Activated naive CD4-positive, alpha-beta T cell treated with anti-CD3 and anti-CD28 coated beads, Interleukin-2, amount 10 ng/mL, durations not matched to agents 7 days and 5 days (primary cell): ENCODE measurements around the gene FNDC7.
"Not testable (repeated sequence)": the region's sequence is repeated elsewhere in the genome, so short reads cannot be mapped to it uniquely, and the experiment has no call there.

ENCODE experiments used
- CTCF ChIA-PET: fragments of 350-600 bp; sonication (Branson Sonifier 250); formaldehyde crosslinking; loops from one replicate; lab custom pipeline; 2021; ENCODE audit warnings: antibody characterized with exemption; lab: Charles Lee
- DNase-seq: peaks from one replicate; pipeline ENCODE4 v3.0.0-alpha.2; 2020
- H3K27ac Mint-ChIP-seq: one replicate; pipeline ENCODE4 v1.8.0; 2021; ENCODE audit warnings: mild to moderate bottlenecking, moderate library complexity, mixed read lengths
- H3K27me3 Mint-ChIP-seq: one replicate; pipeline ENCODE4 v1.8.0; 2021; ENCODE audit warnings: mild to moderate bottlenecking, mixed read lengths
- H3K36me3 Mint-ChIP-seq: one replicate; pipeline ENCODE4 v1.8.0; 2021; ENCODE audit warnings: mixed read lengths
- H3K4me1 Mint-ChIP-seq: one replicate; pipeline ENCODE4 v1.8.0; 2021; ENCODE audit warnings: mixed read lengths
- H3K4me3 Mint-ChIP-seq: one replicate; pipeline ENCODE4 v1.8.0; 2021; ENCODE audit warnings: mild to moderate bottlenecking, moderate library complexity, mixed read lengths
- H3K9me3 Mint-ChIP-seq: one replicate; pipeline ENCODE4 v1.8.0; 2021; ENCODE audit warnings: mixed read lengths

Gene FNDC7

GRCh38 chr1:108779455-108779854, 66.7 kb downstream of the FNDC7 start:
- peaks cover 4% of the 10 kb centered on the region for H3K9me3 Mint-ChIP-seq
- no peaks in the 10 kb centered on the region for H3K4me1 Mint-ChIP-seq
- DNase-seq = no peak
- no peak overlapping the region for H3K27ac Mint-ChIP-seq
- peaks cover 44% of the 10 kb centered on the region for H3K36me3 Mint-ChIP-seq
- no peak overlapping the region for H3K4me3 Mint-ChIP-seq
- no peaks in the 10 kb centered on the region for H3K27me3 Mint-ChIP-seq
- CTCF ChIA-PET = interaction anchor here (1.0 kb wide), 1 partner anchor 47 kb away, joined by 3 read pairs; no protein-coding TSS in a partner anchor

GRCh38 chr1:108780937-108781574, 68.3 kb downstream of the FNDC7 start:
- H3K36me3 Mint-ChIP-seq = peaks cover 50% of the 10 kb centered on the region
- CTCF ChIA-PET = no interaction called here

GRCh38 chr1:108781575-108781944, 68.9 kb downstream of the FNDC7 start:
- CTCF ChIA-PET, H3K4me3 Mint-ChIP-seq, DNase-seq, H3K27me3 Mint-ChIP-seq, H3K27ac Mint-ChIP-seq, H3K4me1 Mint-ChIP-seq: not testable (repeated sequence)
- Mint-ChIP-seq H3K9me3 (peaks cover 21% of the 10 kb centered on the region), H3K36me3 (peaks cover 55% of the 10 kb centered on the region)

More at GRCh38 chr1:108780937-108781574, 68.3 kb downstream of the FNDC7 start:
- no peak overlapping the region for H3K4me3 Mint-ChIP-seq
- no peak overlapping the region for H3K27ac Mint-ChIP-seq
- no peaks in the 10 kb centered on the region for H3K27me3 Mint-ChIP-seq
- no peaks in the 10 kb centered on the region for H3K4me1 Mint-ChIP-seq
- DNase-seq = no peak
- peaks cover 19% of the 10 kb centered on the region for H3K9me3 Mint-ChIP-seq

- peaks cover 65% of the 10 kb centered on the region for H3K36me3 Mint-ChIP-seq
These were observed 72.6 kb downstream of the FNDC7 start for GRCh38 chr1:108785264-108785663.

GRCh38 chr1:108785880-108786279, 73.2 kb downstream of the FNDC7 start:
- Mint-ChIP-seq H3K9me3 (peaks cover 21% of the 10 kb centered on the region), H3K4me3 (no peak overlapping the region), H3K36me3 (peaks cover 69% of the 10 kb centered on the region), H3K27me3 (no peaks in the 10 kb centered on the region), H3K27ac (no peak overlapping the region), H3K4me1 (no peaks in the 10 kb centered on the region)
- CTCF ChIA-PET = no interaction called here
- DNase-seq = no peak

More at GRCh38 chr1:108785264-108785663, 72.6 kb downstream of the FNDC7 start:
- DNase-seq = no peak
- H3K27ac Mint-ChIP-seq = no peak overlapping the region
- H3K27me3 Mint-ChIP-seq = no peaks in the 10 kb centered on the region
- H3K4me1 Mint-ChIP-seq = no peaks in the 10 kb centered on the region
- CTCF ChIA-PET = no interaction called here
- no peak overlapping the region for H3K4me3 Mint-ChIP-seq
- H3K9me3 Mint-ChIP-seq = peaks cover 21% of the 10 kb centered on the region

GRCh38 chr1:108791790-108792189, 79.1 kb downstream of the FNDC7 start:
- no peaks in the 10 kb centered on the region for H3K27me3 Mint-ChIP-seq
- CTCF ChIA-PET = no interaction called here
- no peak overlapping the region for H3K27ac Mint-ChIP-seq
- H3K9me3 Mint-ChIP-seq = peaks cover 15% of the 10 kb centered on the region
- DNase-seq = no peak
- H3K4me3 Mint-ChIP-seq = no peak overlapping the region
- peaks cover 64% of the 10 kb centered on the region for H3K36me3 Mint-ChIP-seq
- H3K4me1 Mint-ChIP-seq = no peaks in the 10 kb centered on the region
